HG03135 (cell line): Measurements from ENCODE around the gene AAMDC.

Experiments used
- ATAC-seq: cut with Tn5 transposase; IDR thresholded peaks from one replicate; pipeline ENCODE4 v1.9.1; 2021; ENCODE audit warnings: mild to moderate bottlenecking, moderate library complexity; ENCODE audit not compliant: unreplicated experiment

Gene AAMDC

GRCh38 chr11:77820565-77821348 lies at the start of gene AAMDC, which contains the start of gene RSF1:
TSS of gene AAMDC (plus strand) at chr11:77821144. CDS start at chr11:77842497, 21,353 bp downstream.
TSS of gene RSF1 (minus strand) at chr11:77820722. CDS start at chr11:77820714, 8 bp downstream.
- ATAC-seq, result peak; percentile 86

- ATAC-seq, result no peak
Measured at GRCh38 chr11:77775936-77776335, 45.0 kb upstream of the AAMDC start.

- ATAC-seq, result no peak
Measured at GRCh38 chr11:77776455-77776854, 44.5 kb upstream of the AAMDC start.

- ATAC-seq, result no peak
Measured at GRCh38 chr11:77778118-77778517, 42.8 kb upstream of the AAMDC start.

GRCh38 chr11:77778549-77778948 lies 42.4 kb upstream of the AAMDC start:
- ATAC-seq, result no peak

GRCh38 chr11:77779935-77780334 lies 41.0 kb upstream of the AAMDC start:
- no peak for ATAC-seq

- ATAC-seq, result no peak
Measured at GRCh38 chr11:77783025-77783424, 37.9 kb upstream of the AAMDC start.

GRCh38 chr11:77784572-77784971 lies 36.4 kb upstream of the AAMDC start:
- ATAC-seq, result no peak

- no peak for ATAC-seq
Measured at GRCh38 chr11:77789061-77789730, 31.7 kb upstream of the AAMDC start.

GRCh38 chr11:77789731-77790476 lies 31.0 kb upstream of the AAMDC start:
- no peak for ATAC-seq

- ATAC-seq, result no peak
Measured at GRCh38 chr11:77791301-77791700, 29.6 kb upstream of the AAMDC start.

- ATAC-seq, result no peak
Measured at GRCh38 chr11:77793972-77794371, 27.0 kb upstream of the AAMDC start.

GRCh38 chr11:77799338-77799737 lies 21.6 kb upstream of the AAMDC start:
- no peak for ATAC-seq

GRCh38 chr11:77800449-77800848 lies 20.5 kb upstream of the AAMDC start:
- ATAC-seq, result no peak

GRCh38 chr11:77801477-77801876 lies 19.5 kb upstream of the AAMDC start:
- ATAC-seq, result no peak

- no peak for ATAC-seq
Measured at GRCh38 chr11:77806415-77806814, 14.5 kb upstream of the AAMDC start.

GRCh38 chr11:77806993-77807392 lies 14.0 kb upstream of the AAMDC start:
- ATAC-seq, result no peak

GRCh38 chr11:77813256-77813655 lies 7.7 kb upstream of the AAMDC start:
- no peak for ATAC-seq

- ATAC-seq, result no peak
Measured at GRCh38 chr11:77814848-77815247, 6.1 kb upstream of the AAMDC start.

GRCh38 chr11:77815459-77815858 lies 5.5 kb upstream of the AAMDC start:
- no peak for ATAC-seq

- peak; percentile 40 for ATAC-seq
Measured at GRCh38 chr11:77819411-77819920, 1.5 kb upstream of the AAMDC start.
